ENCODE measurements around the gene CXCR3.

The CXCR3 gene

GRCh38 chrX:71660562-71661416, 42.5 kb upstream of the CXCR3 start (continued):
- TF ChIP-seq ZNF785 (tag by site-specific recombination; IDR thresholded peaks at IDR 0.05): no peak
- TF ChIP-seq PRDM2 (tag by site-specific recombination; IDR thresholded peaks at IDR 0.05; ENCODE audit: borderline replicate concordance): no peak
- TF ChIP-seq PRDM1 (tag by site-specific recombination; IDR thresholded peaks at IDR 0.05): no peak

GRCh38 chrX:71659959-71660358, 41.6 kb upstream of the CXCR3 start:
- Histone ChIP-seq H3K36me3 (ENCODE audit: control insufficient read depth in 2 of 2, insufficient read depth in 1 of 2, low read length in 2 of 2) (no peaks in the 10 kb centered on the region), H3K9me3 (ENCODE audit: control insufficient read depth, insufficient read depth, low read depth, low read length) (no peaks in the 10 kb centered on the region), H3K27ac (ENCODE audit: extremely low read depth, low read depth, low read length) (no peak overlapping the region), H3K4me1 (ENCODE audit: control insufficient read depth, insufficient read depth, low read length) (no peaks in the 10 kb centered on the region), H3K4me3 (ENCODE audit: low read depth, low read length) (no peak overlapping the region)
- CTCF ChIA-PET: no interaction called here
- POLR2A ChIA-PET: no interaction called here
- TF ChIP-seq PBX3 (CRISPR knock-in tag; IDR thresholded peaks at IDR 0.05): no peak

- Histone ChIP-seq H3K36me3 (ENCODE audit: control insufficient read depth in 2 of 2, insufficient read depth in 1 of 2, low read length in 2 of 2) (no peaks in the 10 kb centered on the region), H3K9me3 (ENCODE audit: control insufficient read depth, insufficient read depth, low read depth, low read length) (no peaks in the 10 kb centered on the region), H3K4me1 (ENCODE audit: control insufficient read depth, insufficient read depth, low read length) (no peaks in the 10 kb centered on the region), H3K4me3 (ENCODE audit: low read depth, low read length) (no peak overlapping the region), H3K27ac (ENCODE audit: extremely low read depth, low read depth, low read length) (no peak overlapping the region)
- no peak for TF ChIP-seq ZNF426 (tag by site-specific recombination; IDR thresholded peaks at IDR 0.05)
- no peak for TF ChIP-seq ZNF16 (tag by site-specific recombination; IDR thresholded peaks at IDR 0.05; ENCODE audit: low read depth)
- TF ChIP-seq ZFHX2 (tag by site-specific recombination; conservative IDR thresholded peaks at IDR 0.05): peak; percentile 61
- no peak for TF ChIP-seq ZNF529 (tag by site-specific recombination; IDR thresholded peaks at IDR 0.05; ENCODE audit: insufficient replicate concordance)
- no peak for TF ChIP-seq ZIC2 (tag by site-specific recombination; IDR thresholded peaks at IDR 0.05)
- TF ChIP-seq ZNF10 (tag by site-specific recombination; IDR thresholded peaks at IDR 0.05): no peak
- TF ChIP-seq ZFP37 (tag by site-specific recombination; IDR thresholded peaks at IDR 0.05): no peak
- no peak for TF ChIP-seq ZNF311 (tag by site-specific recombination; IDR thresholded peaks at IDR 0.05; ENCODE audit: borderline replicate concordance)
- TF ChIP-seq ZNF488 (tag by site-specific recombination; IDR thresholded peaks at IDR 0.05): no peak
- peak; percentile 28; the same call in 1 of the 2 replicates for TF ChIP-seq EGR2 (tag by site-specific recombination; IDR thresholded peaks at IDR 0.05; ENCODE audit: low read depth)
- no peak for TF ChIP-seq ZSCAN18 (tag by site-specific recombination; IDR thresholded peaks at IDR 0.05)
- no peak for TF ChIP-seq ZNF664 (tag by site-specific recombination; IDR thresholded peaks at IDR 0.05)
- TF ChIP-seq ZSCAN16 (tag by site-specific recombination; IDR thresholded peaks at IDR 0.05): no peak
- TF ChIP-seq PRDM1 (tag by site-specific recombination; IDR thresholded peaks at IDR 0.05): no peak
- no peak for TF ChIP-seq WT1 (tag by site-specific recombination; IDR thresholded peaks at IDR 0.05)
- TF ChIP-seq MZF1 (tag by site-specific recombination; IDR thresholded peaks at IDR 0.05; ENCODE audit: borderline replicate concordance): no peak
- TF ChIP-seq ZNF112 (tag by site-specific recombination; IDR thresholded peaks at IDR 0.05): no peak
- no peak for TF ChIP-seq SALL2 (tag by site-specific recombination; IDR thresholded peaks at IDR 0.05; ENCODE audit: borderline replicate concordance)
- POLR2A ChIA-PET: no interaction called here
- CTCF ChIA-PET: no interaction called here
These were observed 41.0 kb upstream of the CXCR3 start for GRCh38 chrX:71659342-71659741.
